Measurements from ENCODE around the gene MEN1.

The MEN1 gene

GRCh38 chr11:64796047-64796756 lies 14.1 kb downstream of the MEN1 start:
- Mint-ChIP-seq H3K9me3 (no peaks in the 10 kb centered on the region), H3K27ac (no peak overlapping the region), H3K4me1 (peaks cover 31% of the 10 kb centered on the region), H3K27me3 (no peaks in the 10 kb centered on the region), H3K36me3 (peaks cover 22% of the 10 kb centered on the region), H3K4me3 (no peak overlapping the region)
- DNase-seq (ENCODE audit: low spot score in 2 of 2) (no peak), ATAC-seq (ENCODE audit: low read depth) (no peak)

- Mint-ChIP-seq H3K4me1 (peaks cover 23% of the 10 kb centered on the region), H3K4me3 (no peak overlapping the region), H3K27me3 (no peaks in the 10 kb centered on the region), H3K36me3 (peaks cover 25% of the 10 kb centered on the region), H3K9me3 (no peaks in the 10 kb centered on the region), H3K27ac (peak overlapping the region; percentile 17)
- ATAC-seq (ENCODE audit: low read depth) (no peak), DNase-seq (ENCODE audit: low spot score in 2 of 2) (no peak)
Observed at GRCh38 chr11:64794526-64794925, 15.8 kb downstream of the MEN1 start.

DNA sequence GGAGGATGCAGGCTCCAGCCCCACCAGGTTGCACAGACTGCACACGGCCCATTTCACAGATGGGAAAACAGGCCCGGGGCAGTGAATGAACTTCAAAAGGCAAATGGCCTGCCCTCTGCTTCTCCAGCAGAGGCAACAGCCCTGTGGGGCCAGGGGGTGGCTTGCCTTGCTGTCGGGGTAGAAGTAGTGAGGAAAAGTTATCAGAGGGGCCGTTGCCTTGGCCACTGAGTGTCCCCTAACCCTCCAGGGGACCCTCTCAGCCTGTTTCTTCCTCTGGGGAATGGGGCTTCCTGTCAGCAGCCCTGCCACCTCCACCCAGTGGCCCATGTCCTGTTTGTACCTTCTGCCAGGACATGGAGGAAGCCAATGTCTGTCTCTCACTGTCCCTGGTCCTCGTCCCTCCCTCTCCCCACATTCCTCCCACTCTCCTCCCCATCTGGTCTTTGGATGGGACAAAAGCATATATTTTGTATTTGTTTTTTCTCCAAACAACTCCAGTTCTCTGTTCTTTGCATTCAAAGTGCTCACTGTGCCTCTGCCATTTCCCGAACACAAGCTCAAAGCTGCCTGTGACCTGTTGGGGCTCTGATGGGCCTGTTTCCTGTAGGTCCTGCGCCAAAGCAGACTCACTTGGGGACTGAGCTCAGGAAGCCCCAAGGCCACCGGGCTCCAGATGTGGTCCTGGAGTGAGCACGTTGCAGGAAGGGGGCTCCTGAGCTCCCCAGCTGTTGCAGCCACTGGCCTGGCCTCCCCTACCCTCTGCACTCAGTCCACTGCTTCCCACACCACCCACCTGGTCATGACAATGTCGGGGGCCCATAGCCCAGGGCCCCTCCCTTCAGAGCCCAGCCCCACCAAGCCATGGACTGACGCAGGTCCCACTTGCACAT lies 16.8 kb downstream of the MEN1 start:
- DNase-seq (ENCODE audit: low spot score in 2 of 2) (no peak), ATAC-seq (ENCODE audit: low read depth) (no peak)
- Mint-ChIP-seq H3K36me3 (peaks cover 18% of the 10 kb centered on the region), H3K9me3 (no peaks in the 10 kb centered on the region), H3K4me1 (peaks cover 16% of the 10 kb centered on the region), H3K4me3 (no peak overlapping the region), H3K27ac (peak overlapping the region; percentile 78), H3K27me3 (no peaks in the 10 kb centered on the region)

DNA sequence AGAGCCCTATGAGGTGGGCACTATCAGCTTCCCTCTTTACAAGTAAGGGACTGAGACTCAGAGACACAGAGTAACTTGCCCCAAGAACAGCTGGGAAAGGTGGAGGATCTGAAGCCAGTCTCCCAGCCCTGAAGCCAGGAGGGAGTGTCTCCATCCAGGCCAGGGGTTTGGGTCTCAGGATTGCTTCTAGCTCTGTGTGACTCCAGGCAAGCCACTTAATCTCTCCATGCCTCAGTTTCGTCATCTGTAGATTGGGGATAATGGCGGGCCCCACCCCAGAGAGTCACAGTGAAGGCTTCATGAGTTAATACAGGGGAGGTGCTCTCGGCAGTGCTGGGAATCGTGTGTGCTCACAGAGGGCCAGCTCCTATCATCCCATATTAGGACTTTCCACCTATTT lies 17.9 kb downstream of the MEN1 start:
- ATAC-seq (ENCODE audit: low read depth) (no peak), DNase-seq (ENCODE audit: low spot score in 2 of 2) (no peak)
- H3K9me3 Mint-ChIP-seq: no peaks in the 10 kb centered on the region
- H3K27ac Mint-ChIP-seq: no peak overlapping the region
- no peak overlapping the region for H3K4me3 Mint-ChIP-seq
- H3K27me3 Mint-ChIP-seq: no peaks in the 10 kb centered on the region
- peaks cover 19% of the 10 kb centered on the region for H3K4me1 Mint-ChIP-seq
- peaks cover 18% of the 10 kb centered on the region for H3K36me3 Mint-ChIP-seq

DNA sequence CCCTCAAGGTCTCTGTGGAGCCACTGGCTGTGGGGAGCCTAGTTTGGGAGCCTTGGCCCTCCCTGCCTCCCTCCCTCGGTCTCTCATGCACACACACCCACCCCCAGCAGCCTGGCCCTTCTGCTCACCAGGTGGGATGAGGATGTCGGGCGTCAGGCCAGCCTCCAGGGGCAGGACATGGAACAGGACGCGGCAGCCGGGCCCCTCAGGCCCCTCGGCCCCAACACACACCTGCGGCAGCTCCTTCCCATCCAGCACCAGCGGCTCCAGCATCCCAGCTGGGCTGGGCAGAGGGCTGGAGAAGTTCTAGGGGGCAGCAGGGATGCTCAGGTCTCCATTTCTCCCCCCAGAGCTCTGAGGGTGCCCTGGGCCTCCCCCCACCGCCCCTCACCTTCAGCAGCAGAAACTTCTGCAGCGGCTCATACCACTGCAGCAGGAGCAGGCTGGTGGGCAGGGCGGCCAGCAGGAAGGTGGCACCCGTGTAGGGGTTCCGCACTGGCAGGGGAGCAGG lies 18.5 kb downstream of the MEN1 start:
- ATAC-seq (ENCODE audit: low read depth): no peak
- Mint-ChIP-seq H3K27ac (no peak overlapping the region), H3K36me3 (peaks cover 18% of the 10 kb centered on the region)

GRCh38 chr11:64790205-64791095 lies 19.9 kb downstream of the MEN1 start:
- Mint-ChIP-seq H3K4me1 (peaks cover 15% of the 10 kb centered on the region), H3K4me3 (no peak overlapping the region), H3K9me3 (no peaks in the 10 kb centered on the region), H3K36me3 (peaks cover 14% of the 10 kb centered on the region), H3K27ac (peak overlapping the region; percentile 62), H3K27me3 (no peaks in the 10 kb centered on the region)
- ATAC-seq (ENCODE audit: low read depth) (no peak), DNase-seq (ENCODE audit: low spot score in 2 of 2) (no peak)

More for the DNA sequence above, 18.5 kb downstream of the MEN1 start:
- no peaks in the 10 kb centered on the region for H3K9me3 Mint-ChIP-seq
- no peaks in the 10 kb centered on the region for H3K27me3 Mint-ChIP-seq
- H3K4me3 Mint-ChIP-seq: no peak overlapping the region
- peaks cover 19% of the 10 kb centered on the region for H3K4me1 Mint-ChIP-seq
- no peak for DNase-seq (ENCODE audit: low spot score in 2 of 2)

DNA sequence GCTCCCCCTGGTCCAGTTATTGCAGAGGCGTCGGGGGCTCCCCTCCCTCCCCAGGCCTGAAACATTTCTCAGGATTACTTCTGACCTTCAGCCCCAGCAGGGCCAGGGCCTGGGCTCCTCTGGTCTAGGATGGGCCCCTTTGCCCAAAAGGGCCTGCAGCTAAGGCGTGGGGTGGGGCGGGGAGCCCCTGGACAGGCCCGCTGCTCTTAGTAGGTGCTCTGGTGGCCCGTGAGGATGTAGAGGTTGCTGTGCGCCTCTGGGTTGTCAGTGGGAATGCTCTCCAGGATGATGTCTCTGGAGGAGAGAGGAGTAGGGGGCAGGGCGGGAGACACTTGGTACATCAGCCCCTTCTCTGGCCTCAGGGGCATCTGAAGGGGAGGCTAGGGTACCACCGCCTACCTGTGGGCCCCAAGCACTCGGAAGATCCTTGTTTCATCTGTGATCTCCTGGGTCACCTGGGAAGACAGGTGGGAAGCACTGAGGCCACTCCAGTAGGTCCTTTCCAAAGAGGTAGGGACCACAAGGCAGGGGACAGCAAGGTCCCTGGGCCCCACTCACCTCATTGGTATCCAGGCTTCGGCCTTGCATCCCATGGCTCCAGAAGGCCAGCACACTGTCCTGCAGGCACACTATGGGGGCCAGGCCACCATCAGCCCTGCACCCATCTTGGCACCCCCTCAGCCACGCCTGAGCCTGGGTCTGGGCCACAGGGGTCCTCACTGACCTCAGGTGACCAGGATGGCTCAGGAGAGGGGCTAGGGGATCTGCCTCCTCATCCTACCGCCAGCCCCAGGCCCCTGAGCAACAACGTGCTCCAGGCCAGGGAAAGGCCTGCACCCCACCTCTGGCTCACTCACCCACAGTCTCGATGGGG lies 20.8 kb downstream of the MEN1 start:
- ATAC-seq (ENCODE audit: low read depth): no peak
- H3K4me3 Mint-ChIP-seq: no peak overlapping the region
- DNase-seq (ENCODE audit: low spot score in 2 of 2): no peak
- no peaks in the 10 kb centered on the region for H3K27me3 Mint-ChIP-seq
- H3K36me3 Mint-ChIP-seq: peaks cover 10% of the 10 kb centered on the region
- no peaks in the 10 kb centered on the region for H3K9me3 Mint-ChIP-seq
- H3K4me1 Mint-ChIP-seq: peaks cover 13% of the 10 kb centered on the region
- H3K27ac Mint-ChIP-seq: peak overlapping the region; percentile 62

GRCh38 chr11:64788321-64789215 lies 21.8 kb downstream of the MEN1 start:
- Mint-ChIP-seq H3K4me3 (no peak overlapping the region), H3K27me3 (no peaks in the 10 kb centered on the region), H3K27ac (no peak overlapping the region), H3K9me3 (no peaks in the 10 kb centered on the region), H3K36me3 (peaks cover 7% of the 10 kb centered on the region), H3K4me1 (peaks cover 6% of the 10 kb centered on the region)
- ATAC-seq (ENCODE audit: low read depth) (no peak), DNase-seq (ENCODE audit: low spot score in 2 of 2) (no peak)

GRCh38 chr11:64787526-64788320 lies 22.6 kb downstream of the MEN1 start:
- H3K27me3 Mint-ChIP-seq: no peaks in the 10 kb centered on the region
- H3K9me3 Mint-ChIP-seq: no peaks in the 10 kb centered on the region
- peaks cover 6% of the 10 kb centered on the region for H3K36me3 Mint-ChIP-seq
- ATAC-seq (ENCODE audit: low read depth) (peak; percentile 80), DNase-seq (ENCODE audit: low spot score in 2 of 2) (peak; percentile 62 to 71)
- no peak overlapping the region for H3K4me3 Mint-ChIP-seq
- H3K4me1 Mint-ChIP-seq: peaks cover 8% of the 10 kb centered on the region
- H3K27ac Mint-ChIP-seq: peak overlapping the region; percentile 70

- no peak overlapping the region for H3K4me3 Mint-ChIP-seq
- ATAC-seq (ENCODE audit: low read depth) (no peak), DNase-seq (ENCODE audit: low spot score in 2 of 2) (no peak)
- no peaks in the 10 kb centered on the region for H3K27me3 Mint-ChIP-seq
- peak overlapping the region; percentile 21 for H3K27ac Mint-ChIP-seq
- H3K36me3 Mint-ChIP-seq: peaks cover 6% of the 10 kb centered on the region
- no peaks in the 10 kb centered on the region for H3K9me3 Mint-ChIP-seq
- H3K4me1 Mint-ChIP-seq: peaks cover 14% of the 10 kb centered on the region
Observed at GRCh38 chr11:64786308-64786707, 24.0 kb downstream of the MEN1 start.

- Mint-ChIP-seq H3K9me3 (no peaks in the 10 kb centered on the region), H3K4me1 (peaks cover 14% of the 10 kb centered on the region), H3K4me3 (no peak overlapping the region), H3K27me3 (no peaks in the 10 kb centered on the region), H3K36me3 (peaks cover under 1% of the 10 kb centered on the region), H3K27ac (no peak overlapping the region)
- ATAC-seq (ENCODE audit: low read depth) (no peak), DNase-seq (ENCODE audit: low spot score in 2 of 2) (no peak)
Observed at GRCh38 chr11:64784813-64785581, 25.4 kb downstream of the MEN1 start.
